ENCODE data around the gene ADAM17.

Gene ADAM17

GRCh38 chr2:9463698-9464034, 92.0 kb downstream of the ADAM17 start:
- no peak for DNase-seq

GRCh38 chr2:9462886-9463697, 92.5 kb downstream of the ADAM17 start:
- no peak for DNase-seq

DNA sequence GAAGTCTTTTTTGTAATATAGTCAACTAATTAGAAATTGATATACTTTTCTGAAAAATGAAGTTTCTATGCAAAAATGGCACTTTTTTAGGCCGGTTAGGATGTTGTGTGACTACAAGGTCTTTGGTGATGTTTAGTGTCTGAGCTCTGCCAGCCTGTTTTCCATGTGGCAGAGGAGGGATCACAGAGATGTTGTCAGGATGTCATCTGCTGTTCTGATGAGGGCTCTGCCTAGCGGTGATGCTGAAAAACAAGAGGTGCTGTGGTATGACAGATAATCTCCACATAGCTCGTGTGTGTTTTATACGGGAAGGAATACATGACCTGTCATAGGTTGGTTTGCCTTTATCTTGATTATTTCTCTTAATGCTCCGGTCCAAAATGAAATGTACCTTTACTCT, 93.3 kb downstream of the ADAM17 start:
- DNase-seq, result no peak

GRCh38 chr2:9461079-9461478, 94.6 kb downstream of the ADAM17 start:
- no peak for DNase-seq

GRCh38 chr2:9460441-9461017, 95.1 kb downstream of the ADAM17 start:
- no peak for DNase-seq

DNA sequence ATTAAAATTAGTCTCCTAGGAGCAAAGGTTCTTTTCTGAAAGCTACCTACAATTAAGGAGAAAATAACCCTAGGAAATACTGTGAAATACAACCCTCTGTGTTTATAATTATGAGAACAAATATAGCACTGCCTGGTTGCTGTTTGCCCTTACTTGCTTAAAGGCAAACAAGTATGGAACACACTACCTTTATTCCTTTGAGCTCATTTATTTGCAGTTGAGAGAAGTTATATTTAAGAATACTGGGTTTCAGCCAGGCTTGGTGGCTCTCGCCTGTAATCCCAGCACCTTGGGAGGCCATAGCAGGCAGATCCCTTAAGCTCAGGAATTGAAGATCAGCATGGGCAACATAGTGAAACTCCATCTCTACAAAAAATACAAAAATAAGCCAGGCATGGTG, 104.4 kb downstream of the ADAM17 start:
- no peak for DNase-seq

DNA sequence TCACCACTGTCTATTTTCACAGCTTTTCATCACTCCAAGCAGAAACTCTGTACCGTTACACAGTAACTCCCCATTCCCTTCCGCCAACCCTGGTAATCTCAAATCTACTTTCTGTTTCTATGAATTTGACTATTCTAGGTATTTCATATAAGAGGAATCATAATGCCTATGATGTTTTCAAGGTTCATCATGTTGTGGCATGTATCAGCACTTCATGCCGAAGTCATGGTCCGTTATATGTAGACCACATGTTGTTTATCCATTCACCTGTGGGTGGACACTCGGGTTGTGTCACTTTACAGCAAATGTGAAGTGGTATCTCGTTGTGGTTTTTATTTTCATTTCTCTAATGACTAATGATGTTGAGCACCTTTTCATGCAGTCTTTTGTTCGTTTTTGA, 110.5 kb downstream of the ADAM17 start:
- DNase-seq, result no peak

DNA sequence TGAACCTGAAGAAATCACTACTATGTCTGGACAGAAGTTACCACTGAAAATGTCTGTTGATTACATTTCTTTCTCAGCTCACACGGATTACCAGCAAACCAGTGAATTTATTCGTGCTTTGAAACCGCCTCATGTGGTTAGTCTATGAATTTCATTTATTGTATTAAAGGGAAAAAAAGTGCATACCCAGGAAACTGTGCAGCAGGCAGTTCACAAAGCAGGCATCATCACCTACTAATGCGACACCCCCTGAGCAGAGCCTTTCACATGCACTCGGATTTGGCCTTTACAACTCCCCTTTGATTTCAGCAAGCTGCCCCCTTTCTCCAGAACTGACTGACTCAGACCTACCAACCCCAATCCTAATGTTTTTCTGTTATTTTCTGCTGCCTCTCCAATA, 112.1 kb downstream of the ADAM17 start:
- DNase-seq, result no peak

- DNase-seq, result no peak
Observed at GRCh38 chr2:9441556-9441955, 114.1 kb downstream of the ADAM17 start.

GRCh38 chr2:9440058-9440727, 115.4 kb downstream of the ADAM17 start:
- no peak for DNase-seq

- DNase-seq, result no peak
Observed at GRCh38 chr2:9439536-9439935, 116.1 kb downstream of the ADAM17 start.
